A549 (cell line): ENCODE measurements around the gene NMT1. TPM values are rescaled to one million over a fixed set of nuclear protein-coding genes. Genes with fewer than 3 reads are reported as not detected.

Experiments
- ATAC-seq, 2 experiments: fragments of 200-7000 bp in 1 of 2; fragments of >200 bp in 1 of 2; cut with Nextera tagmentation in 1 of 2; cut with Tn5 transposase in 1 of 2; 3 replicates each; pipeline versions ENCODE4 v1.8.0 to v1.9.1; 2018 to 2020; ENCODE audit warnings: mild to moderate bottlenecking in 1 of 2, moderate library complexity in 1 of 2
- CTCF ChIA-PET: fragments of 300-600 bp; sonication (Branson Sonifier 250); formaldehyde crosslinking; extraction: SDS; loops from one replicate; lab custom pipeline; 2021; ENCODE audit warnings: antibody characterized with exemption, inconsistent platforms; lab: Yijun Ruan, JAX
- POLR2A ChIA-PET: fragments of 350-600 bp; formaldehyde crosslinking; extraction: SDS; loops from one replicate; lab custom pipeline; 2021; ENCODE audit warnings: antibody characterized with exemption, inconsistent platforms; lab: Yijun Ruan, JAX
- DNase-seq, 2 experiments: peaks; one replicate each; pipeline versions ENCODE4 v3.0.0 to v3.0.0-alpha.2; 2011 to 2016; ENCODE audit warnings: low read depth in 1 of 2, low spot score in 1 of 2
- FAIRE-seq: peaks from 2 replicates; lab custom pipeline; 2011; peaks lifted over from hg19 to GRCh38; lab: Jason Lieb, UNC
- H3K27ac ChIP-seq, 2 experiments: fragments of >200 bp; sonication (Bioruptor Twin); formaldehyde crosslinking; 3 replicates each; pipeline ENCODE4 v1.5.1; 2016 to 2017
- H3K4me1 ChIP-seq: fragments of >200 bp; sonication (Bioruptor Twin); formaldehyde crosslinking; 3 replicates; pipeline ENCODE4 v1.6.1; 2016
- H3K4me2 ChIP-seq: fragments of >200 bp; sonication (Bioruptor Twin); formaldehyde crosslinking; 3 replicates; pipeline ENCODE4 v1.6.1; 2016
- H3K4me3 ChIP-seq: fragments of >200 bp; sonication (Bioruptor Twin); formaldehyde crosslinking; 3 replicates; pipeline ENCODE4 v1.5.1; 2016
- H3K9me3 ChIP-seq: fragments of >200 bp; sonication (Bioruptor Twin); formaldehyde crosslinking; 3 replicates; pipeline ENCODE4 v1.6.1; 2016
- BHLHE40 ChIP-seq: IDR thresholded peaks from 2 replicates; pipeline ENCODE4 v1.6.1; 2012; ENCODE audit warnings: low read depth, low read length, inconsistent platforms
- CBX2 ChIP-seq: fragments of 200-600 bp; sonication (generic); IDR thresholded peaks from 2 replicates; pipeline ENCODE4 v1.6.1; 2016; ENCODE audit warnings: low read depth, mild to moderate bottlenecking, borderline replicate concordance
- CEBPB ChIP-seq, 2 experiments: fragments of >200 bp in 1 of 2; sonication (Bioruptor Twin) in 1 of 2; formaldehyde crosslinking in 1 of 2; IDR thresholded peaks; 2 replicates each; pipeline ENCODE4 v1.6.1; 2012 to 2016
- CTCF ChIP-seq: fragments of >200 bp; sonication (Bioruptor Twin); formaldehyde crosslinking; IDR thresholded peaks from 3 replicates; pipeline ENCODE4 v1.5.1; 2016
- EHMT2 ChIP-seq: fragments of 200-600 bp; sonication (generic); IDR thresholded peaks from 2 replicates; pipeline ENCODE4 v1.6.1; 2016; ENCODE audit warnings: antibody characterized with exemption, low read depth, mild to moderate bottlenecking, moderate library complexity
- FOSL2 ChIP-seq, 2 experiments: fragments of 450-650 bp in 1 of 2; fragments of >200 bp in 1 of 2; sonication (Bioruptor Twin) in 1 of 2; formaldehyde crosslinking; IDR thresholded peaks; 2 replicates each; pipeline versions ENCODE4 v1.5.0 to v1.6.1; 2016 to 2020; ENCODE audit warnings: mild to moderate bottlenecking in 1 of 2, moderate library complexity in 1 of 2
- FOXS1 ChIP-seq: fragments of 250-450 bp; sonication (Bioruptor Pico); IDR thresholded peaks from 2 replicates; pipeline ENCODE4 v1.5.0; 2020; ENCODE audit warnings: mild to moderate bottlenecking, moderate library complexity
- HOXB5 ChIP-seq: fragments of 250-450 bp; sonication (Bioruptor Pico); IDR thresholded peaks from 2 replicates; pipeline ENCODE4 v1.5.0; 2020; ENCODE audit warnings: mild to moderate bottlenecking, moderate library complexity
- JUN ChIP-seq, 2 experiments: fragments of >200 bp; sonication (Bioruptor Twin); formaldehyde crosslinking; IDR thresholded peaks; 2 replicates in 1 of 2; 3 replicates in 1 of 2; pipeline ENCODE4 v1.6.1; 2016 to 2017
- KDM1A ChIP-seq: fragments of 200-600 bp; sonication (generic); IDR thresholded peaks from 2 replicates; pipeline ENCODE4 v1.6.1; 2016; ENCODE audit warnings: low read depth, mild to moderate bottlenecking
- MAX ChIP-seq: IDR thresholded peaks from 2 replicates; pipeline ENCODE4 v1.6.1; 2012
- MYC ChIP-seq: IDR thresholded peaks from 2 replicates; pipeline ENCODE4 v1.6.1; 2012; ENCODE audit warnings: mild to moderate bottlenecking, inconsistent platforms, low read length, improper control_type of control experiment, borderline replicate concordance
- PBX3 ChIP-seq: IDR thresholded peaks from 2 replicates; pipeline ENCODE4 v1.6.1; 2012
- POLR2A ChIP-seq: IDR thresholded peaks from 2 replicates; pipeline ENCODE4 v1.6.1; 2012; ENCODE audit warnings: mild to moderate bottlenecking, low read length
- RCOR1 ChIP-seq: fragments of 150-350 bp; IDR thresholded peaks from 2 replicates; pipeline ENCODE4 v1.6.1; 2014; ENCODE audit warnings: antibody characterized with exemption, low read length, low read depth
- REST ChIP-seq: fragments of 200-600 bp; sonication (generic); IDR thresholded peaks from 2 replicates; pipeline ENCODE4 v1.6.1; 2016; ENCODE audit warnings: antibody characterized with exemption, mild to moderate bottlenecking, moderate library complexity
- ZSCAN20 ChIP-seq: fragments of 250-450 bp; sonication (Bioruptor Pico); IDR thresholded peaks from 2 replicates; pipeline ENCODE4 v1.8.0; 2022; ENCODE audit warnings: mild to moderate bottlenecking, moderate library complexity
- WGBS: methylation state at CpG from one replicate; pipeline ENCODE4 v1.1.6; 2017; ENCODE audit errors: missing lambda C conversion rate; 5-methylcytosine and 5-hydroxymethylcytosine counted together
- polyA plus RNA-seq, 4 experiments: library from polyadenylated mRNA; depleted of rRNA in 3 of 4; stranded (reverse); fragments of >200 nt; fragmentation: RNase III in 1 of 4; extraction: RNeasy Plus Mini Kit Qiagen cat#74134 plus additional on column Dnase treatment in 1 of 4; gene quantifications; 2 replicates in 3 of 4; 3 replicates in 1 of 4; pipeline ENCODE4 v1.2.3, GENCODE V29; 2011 to 2017

Gene NMT1
- polyA plus RNA-seq, 2 of the 4 experiments (the other 2 are of a cell fraction), result 82.9 to 270 TPM

GRCh38 chr17:45114117-45114932 is 53.2 kb downstream of the NMT1 start:
- DNase-seq (no peak), FAIRE-seq (no peak), ATAC-seq (no peak)
- TF ChIP-seq BHLHE40 (no peak), FOXS1 (CRISPR knock-in tag) (no peak), RCOR1 (no peak), CEBPB (IDR thresholded peaks at IDR 0.05) (no peak), REST (no peak), KDM1A (no peak)
- WGBS, result 91% methylated on average over 19 of the region's 19 CpGs
- POLR2A ChIA-PET, result no interaction called here
- 0 out of 3 replicates have a peak, but pooled peaks cover 3% of the 10 kb centered on the region for H3K4me1 ChIP-seq
- no peak overlapping the region for H3K4me2 ChIP-seq
- H3K4me3 ChIP-seq, result no peak overlapping the region
- no peaks in the 10 kb centered on the region for H3K9me3 ChIP-seq
- H3K27ac ChIP-seq, result peak overlapping the region in 1 of 2 experiments; percentile 1; a peak in 1 of 6 replicates
- CTCF ChIA-PET, result interaction anchor here (1.2 to 12.0 kb wide), 6 partner anchors 10 to 92 kb away, joined by 5 to 288 read pairs (median 44); partner anchors contain the start of genes ACBD4 and PLCD3

GRCh38 chr17:45115015-45115625 is 54.0 kb downstream of the NMT1 start:
- Histone ChIP-seq H3K27ac (peak overlapping the region in 1 of 2 experiments; percentile 1; a peak in 2 of 6 replicates), H3K9me3 (no peaks in the 10 kb centered on the region), H3K4me3 (no peak overlapping the region), H3K4me1 (0 out of 3 replicates have a peak, but pooled peaks cover 3% of the 10 kb centered on the region), H3K4me2 (no peak overlapping the region)
- POLR2A ChIA-PET, result no interaction called here
- ATAC-seq, result no peak
- TF ChIP-seq PBX3 (no peak), CBX2 (no peak), JUN (IDR thresholded peaks at IDR 0.05) (0 out of 5 replicates have a peak, but pooled peaks of 1 of the 2 experiments have one; percentile 33)
- CTCF ChIA-PET, result interaction anchor here (0.9 to 12.0 kb wide), 9 partner anchors 9 to 336 kb away, joined by 3 to 288 read pairs (median 6); partner anchors contain the start of genes ACBD4, HEXIM1 and PLCD3
- no peak for DNase-seq
- no peak for FAIRE-seq
- WGBS, result 94% methylated on average over 26 of the region's 26 CpGs

- ATAC-seq (no peak), DNase-seq (no peak), FAIRE-seq (no peak)
- Histone ChIP-seq H3K4me3 (no peak overlapping the region), H3K4me2 (no peak overlapping the region), H3K4me1 (0 out of 3 replicates have a peak, but pooled peaks cover 3% of the 10 kb centered on the region), H3K9me3 (no peaks in the 10 kb centered on the region), H3K27ac (peak overlapping the region in 1 of 2 experiments; percentile 0; a peak in 1 of 6 replicates)
- CTCF ChIA-PET, result interaction anchor here (0.9 to 12.0 kb wide), 10 partner anchors 7 to 337 kb away, joined by 3 to 288 read pairs (median 15); partner anchors contain the start of genes ACBD4, HEXIM1 and PLCD3
- 89% methylated on average over 11 of the region's 11 CpGs for WGBS
- TF ChIP-seq MAX, result no peak
- TF ChIP-seq POLR2A, result no peak
- TF ChIP-seq CTCF, result no peak
- no peak for TF ChIP-seq HOXB5 (CRISPR knock-in tag)
- no peak for TF ChIP-seq EHMT2
- no peak for TF ChIP-seq MYC
- TF ChIP-seq FOSL2 (IDR thresholded peaks at IDR 0.05), result no peak
- no peak for TF ChIP-seq FOSL2 (CRISPR knock-in tag; IDR thresholded peaks at IDR 0.05)
- no peak for TF ChIP-seq ZSCAN20
- POLR2A ChIA-PET, result no interaction called here
Measured at GRCh38 chr17:45115871-45116270, 54.8 kb downstream of the NMT1 start.
